Type B pancreatic cell (in vitro differentiated cells): ENCODE data around the gene LEKR1. TPM values are rescaled to one million over a fixed set of nuclear protein-coding genes. Genes with fewer than 3 reads are reported as not detected.

Experiments
- DNase-seq: peaks from one replicate; pipeline ENCODE4 v3.0.0; 2021; ENCODE audit warnings: mixed read lengths; ENCODE audit not compliant: unreplicated experiment; ENCODE audit errors: extremely low spot score
- H3K27ac Mint-ChIP-seq: 2 replicates; pipeline ENCODE4 v1.8.0; 2021; ENCODE audit warnings: mild to moderate bottlenecking, mixed read lengths
- H3K27me3 Mint-ChIP-seq: 2 replicates; pipeline ENCODE4 v1.8.0; 2021; ENCODE audit warnings: mixed read lengths
- H3K36me3 Mint-ChIP-seq: 2 replicates; pipeline ENCODE4 v1.8.0; 2021; ENCODE audit warnings: mixed read lengths
- H3K4me1 Mint-ChIP-seq: one replicate; pipeline ENCODE4 v1.8.0; 2021; ENCODE audit warnings: mixed read lengths; ENCODE audit not compliant: unreplicated experiment
- H3K4me3 Mint-ChIP-seq: 2 replicates; pipeline ENCODE4 v1.8.0; 2021; ENCODE audit warnings: mild to moderate bottlenecking, mixed read lengths
- H3K9me3 Mint-ChIP-seq: 2 replicates; pipeline ENCODE4 v1.8.0; 2021; ENCODE audit warnings: mixed read lengths
- total RNA-seq: library from RNA; stranded (reverse); gene quantifications from 2 replicates; pipeline ENCODE4 v1.2.1, GENCODE V29; 2021; ENCODE audit warnings: low replicate concordance
- TF ChIP-seq, protein P1 (sequence below): fragments of 200-600 bp; sonication (generic); conservative IDR thresholded peaks from 2 replicates; pipeline ENCODE4 v1.5.0; 2021; ENCODE audit warnings: antibody characterized with exemption, mild to moderate bottlenecking

LEKR1 gene
- total RNA-seq, 1 donor from 2014 or later = 1.6 TPM

- no peak overlapping the region for H3K27ac Mint-ChIP-seq
- no peaks in the 10 kb centered on the region for H3K27me3 Mint-ChIP-seq
- H3K9me3 Mint-ChIP-seq = no peaks in the 10 kb centered on the region
- H3K36me3 Mint-ChIP-seq = no peaks in the 10 kb centered on the region
- no peak for DNase-seq
- H3K4me3 Mint-ChIP-seq = no peak overlapping the region
- H3K4me1 Mint-ChIP-seq = no peaks in the 10 kb centered on the region
- TF ChIP-seq, protein P1, sequence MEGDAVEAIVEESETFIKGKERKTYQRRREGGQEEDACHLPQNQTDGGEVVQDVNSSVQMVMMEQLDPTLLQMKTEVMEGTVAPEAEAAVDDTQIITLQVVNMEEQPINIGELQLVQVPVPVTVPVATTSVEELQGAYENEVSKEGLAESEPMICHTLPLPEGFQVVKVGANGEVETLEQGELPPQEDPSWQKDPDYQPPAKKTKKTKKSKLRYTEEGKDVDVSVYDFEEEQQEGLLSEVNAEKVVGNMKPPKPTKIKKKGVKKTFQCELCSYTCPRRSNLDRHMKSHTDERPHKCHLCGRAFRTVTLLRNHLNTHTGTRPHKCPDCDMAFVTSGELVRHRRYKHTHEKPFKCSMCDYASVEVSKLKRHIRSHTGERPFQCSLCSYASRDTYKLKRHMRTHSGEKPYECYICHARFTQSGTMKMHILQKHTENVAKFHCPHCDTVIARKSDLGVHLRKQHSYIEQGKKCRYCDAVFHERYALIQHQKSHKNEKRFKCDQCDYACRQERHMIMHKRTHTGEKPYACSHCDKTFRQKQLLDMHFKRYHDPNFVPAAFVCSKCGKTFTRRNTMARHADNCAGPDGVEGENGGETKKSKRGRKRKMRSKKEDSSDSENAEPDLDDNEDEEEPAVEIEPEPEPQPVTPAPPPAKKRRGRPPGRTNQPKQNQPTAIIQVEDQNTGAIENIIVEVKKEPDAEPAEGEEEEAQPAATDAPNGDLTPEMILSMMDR = no peak
Observed at GRCh38 chr3:156836701-156837100, 10.5 kb downstream of the LEKR1 start.

GRCh38 chr3:156837115-156837514, 11.0 kb downstream of the LEKR1 start:
- H3K27me3 Mint-ChIP-seq = no peaks in the 10 kb centered on the region
- H3K36me3 Mint-ChIP-seq = no peaks in the 10 kb centered on the region
- H3K27ac Mint-ChIP-seq = no peak overlapping the region
- TF ChIP-seq, protein P1 = no peak
- DNase-seq = no peak
- H3K9me3 Mint-ChIP-seq = no peaks in the 10 kb centered on the region
- no peaks in the 10 kb centered on the region for H3K4me1 Mint-ChIP-seq
- no peak overlapping the region for H3K4me3 Mint-ChIP-seq

DNA sequence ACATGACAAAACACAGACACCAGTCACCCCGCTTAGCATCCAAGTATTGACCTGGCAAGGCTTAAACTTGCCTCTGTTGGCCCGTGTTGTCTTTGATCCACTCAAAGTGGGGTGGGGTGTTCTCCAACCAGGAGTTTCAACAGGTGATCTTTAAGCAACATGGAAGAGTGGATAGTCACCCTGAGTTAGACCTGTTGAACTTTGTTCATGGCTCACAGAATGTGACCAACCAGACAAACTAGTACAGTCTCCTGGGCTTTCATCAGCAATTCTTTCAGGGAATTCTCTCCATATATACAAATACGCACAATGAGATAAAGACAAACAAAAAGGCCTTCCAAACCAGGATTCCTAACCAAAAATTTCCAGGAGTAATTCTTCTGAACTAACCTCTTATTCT, 11.9 kb downstream of the LEKR1 start:
- H3K4me1 Mint-ChIP-seq = peaks cover 5% of the 10 kb centered on the region
- no peak overlapping the region for H3K4me3 Mint-ChIP-seq
- TF ChIP-seq, protein P1 = no peak
- no peaks in the 10 kb centered on the region for H3K36me3 Mint-ChIP-seq
- H3K27me3 Mint-ChIP-seq = no peaks in the 10 kb centered on the region
- no peaks in the 10 kb centered on the region for H3K9me3 Mint-ChIP-seq
- no peak for DNase-seq
- H3K27ac Mint-ChIP-seq = no peak overlapping the region

DNA sequence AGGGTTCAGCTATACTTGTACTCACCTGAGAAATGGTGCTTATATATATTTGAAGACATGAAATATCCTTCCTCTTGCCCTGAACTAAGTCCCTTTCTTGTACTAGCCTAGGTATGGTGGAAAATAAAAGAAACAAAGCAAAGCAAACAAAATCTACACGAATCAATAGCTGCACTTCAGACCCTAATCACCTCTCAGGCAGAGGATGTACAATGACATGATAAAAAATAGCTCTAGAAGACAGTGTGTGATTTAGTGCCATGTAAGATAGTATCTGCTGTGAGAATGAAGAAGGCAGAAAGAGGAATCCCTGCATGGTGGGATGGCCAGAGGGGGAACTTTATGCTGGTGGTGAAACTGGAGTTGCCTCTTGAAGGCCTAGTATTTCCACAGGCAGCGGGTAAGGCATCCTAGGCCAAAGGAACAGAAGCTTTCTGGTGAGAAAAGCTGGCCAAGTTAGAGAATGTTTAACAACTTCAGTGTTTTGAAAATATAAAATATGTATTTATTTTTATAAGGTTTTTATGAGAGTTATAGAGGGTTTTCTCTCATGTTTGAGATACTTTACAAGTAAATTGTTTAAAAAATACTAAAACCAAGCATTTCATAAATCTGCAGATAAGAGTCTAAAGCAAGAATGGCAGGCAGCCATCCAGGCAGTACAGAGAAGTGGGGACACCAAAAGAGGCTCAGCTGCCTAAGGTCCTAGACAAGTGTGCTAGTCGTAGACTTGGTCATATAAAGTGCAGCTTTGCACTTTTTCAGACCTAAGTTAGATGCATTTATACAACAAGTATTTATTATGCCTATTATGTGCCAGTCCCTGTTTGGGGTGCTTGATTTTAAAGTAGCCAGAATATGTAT, 14.9 kb downstream of the LEKR1 start:
- Mint-ChIP-seq H3K27ac (no peak overlapping the region), H3K4me3 (no peak overlapping the region), H3K36me3 (no peaks in the 10 kb centered on the region), H3K9me3 (no peaks in the 10 kb centered on the region), H3K27me3 (no peaks in the 10 kb centered on the region), H3K4me1 (peaks cover 6% of the 10 kb centered on the region)
- TF ChIP-seq, protein P1 = no peak
- no peak for DNase-seq

- peaks cover 6% of the 10 kb centered on the region for H3K4me1 Mint-ChIP-seq
- no peak overlapping the region for H3K27ac Mint-ChIP-seq
- H3K36me3 Mint-ChIP-seq = no peaks in the 10 kb centered on the region
- DNase-seq = no peak
- no peak overlapping the region for H3K4me3 Mint-ChIP-seq
- H3K9me3 Mint-ChIP-seq = no peaks in the 10 kb centered on the region
- H3K27me3 Mint-ChIP-seq = no peaks in the 10 kb centered on the region
- TF ChIP-seq, protein P1 = no peak
Observed at GRCh38 chr3:156843071-156843808, 17.1 kb downstream of the LEKR1 start.
